HG02623 (cell line): ENCODE results near the gene SLC39A9.
"Not testable (repeated sequence)": the region's sequence is repeated elsewhere in the genome, so short reads cannot be mapped to it uniquely, and the experiment has no call there.

Experiments used
- ATAC-seq: cut with Tn5 transposase; IDR thresholded peaks from one replicate; pipeline ENCODE4 v1.9.1; 2021; ENCODE audit warnings: moderate library complexity; ENCODE audit not compliant: unreplicated experiment

The SLC39A9 gene

GRCh38 chr14:69368381-69368780, 30.1 kb upstream of the SLC39A9 start:
- ATAC-seq = no peak

- no peak for ATAC-seq
Measured at GRCh38 chr14:69370061-69370460, 28.4 kb upstream of the SLC39A9 start.

GRCh38 chr14:69372146-69372545, 26.3 kb upstream of the SLC39A9 start:
- ATAC-seq = no peak

GRCh38 chr14:69373104-69373503, 25.4 kb upstream of the SLC39A9 start:
- no peak for ATAC-seq

GRCh38 chr14:69374235-69374634, 24.3 kb upstream of the SLC39A9 start:
- no peak for ATAC-seq

GRCh38 chr14:69375182-69375581, 23.3 kb upstream of the SLC39A9 start:
- ATAC-seq = no peak

- ATAC-seq = no peak
Measured at GRCh38 chr14:69375722-69376121, 22.8 kb upstream of the SLC39A9 start.

- no peak for ATAC-seq
Measured at GRCh38 chr14:69376439-69376838, 22.1 kb upstream of the SLC39A9 start.

GRCh38 chr14:69378274-69378673, 20.2 kb upstream of the SLC39A9 start:
- ATAC-seq = no peak

- no peak for ATAC-seq
Measured at GRCh38 chr14:69387311-69387710, 11.2 kb upstream of the SLC39A9 start.

- ATAC-seq = not testable (repeated sequence)
Measured at GRCh38 chr14:69391400-69391799, 7.1 kb upstream of the SLC39A9 start.

GRCh38 chr14:69392481-69392880, 6.0 kb upstream of the SLC39A9 start:
- no peak for ATAC-seq

GRCh38 chr14:69395929-69396328, 2.6 kb upstream of the SLC39A9 start:
- ATAC-seq = no peak

GRCh38 chr14:69398818-69399210, 322 bp downstream of the SLC39A9 start:
- no peak for ATAC-seq

GRCh38 chr14:69399750-69400149, 1.3 kb downstream of the SLC39A9 start:
- ATAC-seq = no peak

- no peak for ATAC-seq
Measured at GRCh38 chr14:69400154-69400553, 1.7 kb downstream of the SLC39A9 start.

GRCh38 chr14:69401841-69402240, 3.3 kb downstream of the SLC39A9 start:
- ATAC-seq = no peak

- ATAC-seq = no peak
Measured at GRCh38 chr14:69404478-69404877, 6.0 kb downstream of the SLC39A9 start.

- ATAC-seq = no peak
Measured at GRCh38 chr14:69404883-69405282, 6.4 kb downstream of the SLC39A9 start.

- ATAC-seq = no peak
Measured at GRCh38 chr14:69405762-69406161, 7.3 kb downstream of the SLC39A9 start.

- no peak for ATAC-seq
Measured at GRCh38 chr14:69408331-69408960, 10.0 kb downstream of the SLC39A9 start.

- ATAC-seq = no peak
Measured at GRCh38 chr14:69413483-69413882, 15.0 kb downstream of the SLC39A9 start.

GRCh38 chr14:69416087-69416486, 17.6 kb downstream of the SLC39A9 start:
- ATAC-seq = not testable (repeated sequence)
